IPS DF 6.9 (cell line): Measurements from ENCODE around the gene HECTD3.
"Not testable (repeated sequence)": the region's sequence is repeated elsewhere in the genome, so short reads cannot be mapped to it uniquely, and the experiment has no call there.

Source experiments
- DNase-seq: peaks from one replicate; pipeline ENCODE4 v3.0.0-alpha.2; 2013; ENCODE audit warnings: low read depth, low spot score
- H3K27ac ChIP-seq: one replicate; pipeline ENCODE4 v1.5.1; 2013; ENCODE audit warnings: low read length, control low read depth
- H3K27me3 ChIP-seq: 2 replicates; pipeline ENCODE4 v1.6.1; 2013; ENCODE audit warnings: mild to moderate bottlenecking, low read length; ENCODE audit not compliant: control insufficient read depth, insufficient read depth
- H3K36me3 ChIP-seq: 2 replicates; pipeline ENCODE4 v1.6.1; 2013; ENCODE audit warnings: low read length; ENCODE audit not compliant: control insufficient read depth, insufficient read depth
- H3K4me1 ChIP-seq: 2 replicates; pipeline ENCODE4 v1.6.1; 2013; ENCODE audit warnings: low read length; ENCODE audit not compliant: control insufficient read depth, insufficient read depth
- H3K4me3 ChIP-seq: 2 replicates; pipeline ENCODE4 v1.5.1; 2013; ENCODE audit warnings: mild to moderate bottlenecking, low read length
- H3K9me3 ChIP-seq: 2 replicates; pipeline ENCODE4 v1.6.1; 2013; ENCODE audit warnings: low read length, inconsistent platforms; ENCODE audit not compliant: control insufficient read depth, insufficient read depth
- WGBS: extraction: QIAGEN DNeasy Blood & Tissue Kit; methylation state at CpG from one replicate; pipeline ENCODE4 v1.1.7; 2013; ENCODE audit warnings: mixed read lengths, missing lambda C conversion rate; ENCODE audit not compliant: insufficient read length, insufficient coverage; 5-methylcytosine and 5-hydroxymethylcytosine counted together

Gene HECTD3

GRCh38 chr1:44988531-44989156 is 22.5 kb downstream of the HECTD3 start:
- no peaks in the 10 kb centered on the region for H3K4me1 ChIP-seq
- no peaks in the 10 kb centered on the region for H3K36me3 ChIP-seq
- no peaks in the 10 kb centered on the region for H3K9me3 ChIP-seq
- H3K4me3 ChIP-seq = no peak overlapping the region
- H3K27me3 ChIP-seq = no peaks in the 10 kb centered on the region
- H3K27ac ChIP-seq = no peak overlapping the region
- WGBS = 100% methylated on average over 2 of the region's 24 CpGs
- DNase-seq = no peak

GRCh38 chr1:44985747-44986359 is 25.3 kb downstream of the HECTD3 start:
- H3K27ac ChIP-seq = no peak overlapping the region
- no CpG with 5 or more reads among the region's 19 CpGs for WGBS

GRCh38 chr1:44977372-44977771 is 33.8 kb downstream of the HECTD3 start:
- H3K27ac ChIP-seq, H3K27me3 ChIP-seq, H3K4me1 ChIP-seq, H3K4me3 ChIP-seq, DNase-seq, H3K9me3 ChIP-seq, H3K36me3 ChIP-seq: not testable (repeated sequence)
- no CpG with 5 or more reads among the region's 4 CpGs for WGBS

More at GRCh38 chr1:44985747-44986359, 25.3 kb downstream of the HECTD3 start:
- no peaks in the 10 kb centered on the region for H3K27me3 ChIP-seq
- no peaks in the 10 kb centered on the region for H3K9me3 ChIP-seq
- H3K36me3 ChIP-seq = no peaks in the 10 kb centered on the region
- H3K4me3 ChIP-seq = peak overlapping the region; percentile 68
- DNase-seq = no peak
- no peaks in the 10 kb centered on the region for H3K4me1 ChIP-seq

GRCh38 chr1:44976252-44976651 is 34.9 kb downstream of the HECTD3 start:
- H3K27me3 ChIP-seq = no peaks in the 10 kb centered on the region
- H3K27ac ChIP-seq = no peak overlapping the region
- no peak overlapping the region for H3K4me3 ChIP-seq
- no CpG with 5 or more reads among the region's 2 CpGs for whole genome bisulfite sequencing
- H3K4me1 ChIP-seq = no peaks in the 10 kb centered on the region
- H3K36me3 ChIP-seq = no peaks in the 10 kb centered on the region
- no peak for DNase-seq
- no peaks in the 10 kb centered on the region for H3K9me3 ChIP-seq

- no CpG with 5 or more reads among the region's 1 CpG for WGBS
- H3K27me3 ChIP-seq = no peaks in the 10 kb centered on the region
- no peaks in the 10 kb centered on the region for H3K9me3 ChIP-seq
- H3K36me3 ChIP-seq = no peaks in the 10 kb centered on the region
- H3K27ac ChIP-seq = no peak overlapping the region
- no peak overlapping the region for H3K4me3 ChIP-seq
- H3K4me1 ChIP-seq = no peaks in the 10 kb centered on the region
- no peak for DNase-seq
These were observed 37.5 kb downstream of the HECTD3 start for GRCh38 chr1:44973645-44974044.

- WGBS = no CpG with 5 or more reads among the region's 4 CpGs
- no peak overlapping the region for H3K27ac ChIP-seq
These were observed 40.8 kb downstream of the HECTD3 start for GRCh38 chr1:44970317-44970716.

GRCh38 chr1:44964396-44964795 is 46.7 kb downstream of the HECTD3 start:
- H3K27ac ChIP-seq = no peak overlapping the region
- no peak overlapping the region for H3K4me3 ChIP-seq
- H3K9me3 ChIP-seq = no peaks in the 10 kb centered on the region
- H3K27me3 ChIP-seq = no peaks in the 10 kb centered on the region
- no peaks in the 10 kb centered on the region for H3K4me1 ChIP-seq
- no peak for DNase-seq
- no peaks in the 10 kb centered on the region for H3K36me3 ChIP-seq
- no CpG with 5 or more reads among the region's 1 CpG for WGBS

More at GRCh38 chr1:44970317-44970716, 40.8 kb downstream of the HECTD3 start:
- Histone ChIP-seq H3K27me3 (no peaks in the 10 kb centered on the region), H3K4me1 (no peaks in the 10 kb centered on the region), H3K36me3 (no peaks in the 10 kb centered on the region), H3K4me3 (no peak overlapping the region), H3K9me3 (no peaks in the 10 kb centered on the region)
- no peak for DNase-seq

GRCh38 chr1:44962729-44963128 is 48.4 kb downstream of the HECTD3 start:
- no peaks in the 10 kb centered on the region for H3K4me1 ChIP-seq
- WGBS = no CpG with 5 or more reads among the region's 3 CpGs
- no peak overlapping the region for H3K27ac ChIP-seq
- no peak overlapping the region for H3K4me3 ChIP-seq
- H3K36me3 ChIP-seq = no peaks in the 10 kb centered on the region
- no peaks in the 10 kb centered on the region for H3K27me3 ChIP-seq
- no peaks in the 10 kb centered on the region for H3K9me3 ChIP-seq
- DNase-seq = no peak

- not testable (repeated sequence) for DNase-seq, H3K4me3 ChIP-seq, H3K27me3 ChIP-seq, H3K4me1 ChIP-seq, H3K36me3 ChIP-seq, H3K27ac ChIP-seq, H3K9me3 ChIP-seq
- WGBS = no CpG with 5 or more reads among the region's 4 CpGs
These were observed 49.1 kb downstream of the HECTD3 start for GRCh38 chr1:44962022-44962421.

GRCh38 chr1:44957566-44957965 is 53.6 kb downstream of the HECTD3 start:
- no CpG with 5 or more reads among the region's 3 CpGs for WGBS
- not testable (repeated sequence) for H3K27me3 ChIP-seq, H3K9me3 ChIP-seq, H3K27ac ChIP-seq, H3K4me3 ChIP-seq, H3K4me1 ChIP-seq, H3K36me3 ChIP-seq, DNase-seq

- H3K27ac ChIP-seq, H3K36me3 ChIP-seq, DNase-seq, H3K4me3 ChIP-seq, H3K9me3 ChIP-seq, H3K4me1 ChIP-seq, H3K27me3 ChIP-seq: not testable (repeated sequence)
- no CpG with 5 or more reads among the region's 3 CpGs for WGBS
These were observed 55.0 kb downstream of the HECTD3 start for GRCh38 chr1:44956077-44956476.
